Femur (tissue), 1 donor: Measurements from ENCODE around the gene MRTO4.
A peak's percentile ranks its signal among the peaks of the same experiment; 100 is the strongest.
"Not testable (repeated sequence)": the region's sequence is repeated elsewhere in the genome, so short reads cannot be mapped to it uniquely, and the experiment has no call there.

Experiments used
- DNase-seq: peaks from one replicate; pipeline ENCODE4 v3.0.0-alpha.2; 2017

The MRTO4 gene

DNA sequence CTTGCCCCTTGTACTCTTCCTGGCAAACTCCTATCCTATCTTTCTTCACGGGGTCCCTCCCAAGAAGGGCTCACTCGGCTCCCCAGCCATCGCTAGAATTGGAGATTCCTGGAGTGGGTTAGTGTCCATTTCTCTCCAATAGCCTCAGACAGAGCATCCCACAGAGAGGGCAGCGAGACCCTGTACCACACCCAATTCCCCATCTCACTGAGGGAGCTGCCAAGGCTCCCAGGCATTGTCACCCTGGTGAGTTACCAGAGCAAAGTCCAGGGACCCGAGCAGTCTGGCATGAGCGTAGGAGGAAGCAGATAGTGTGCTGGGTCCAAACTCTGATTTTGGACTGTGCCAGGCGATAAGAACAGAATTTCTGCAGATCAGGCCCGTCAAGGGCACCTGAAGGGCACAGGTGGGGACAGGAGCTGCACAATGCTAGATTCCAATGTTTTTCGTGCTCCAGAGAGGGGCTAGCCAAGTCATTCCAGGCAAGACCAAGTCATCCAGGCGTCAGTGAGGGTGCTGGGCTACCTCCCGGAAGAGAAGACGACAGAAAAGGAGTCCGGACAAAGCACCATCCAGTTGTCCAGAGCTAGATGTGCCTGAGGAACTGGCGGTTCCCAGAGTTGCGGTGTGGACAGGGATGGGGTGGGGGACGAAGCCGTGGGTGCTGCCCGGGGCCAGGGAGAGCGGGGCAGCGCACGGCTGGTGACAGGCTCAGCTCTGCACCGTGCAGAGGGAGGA, 21.7 kb downstream of the MRTO4 start:
- no peak for DNase-seq

DNA sequence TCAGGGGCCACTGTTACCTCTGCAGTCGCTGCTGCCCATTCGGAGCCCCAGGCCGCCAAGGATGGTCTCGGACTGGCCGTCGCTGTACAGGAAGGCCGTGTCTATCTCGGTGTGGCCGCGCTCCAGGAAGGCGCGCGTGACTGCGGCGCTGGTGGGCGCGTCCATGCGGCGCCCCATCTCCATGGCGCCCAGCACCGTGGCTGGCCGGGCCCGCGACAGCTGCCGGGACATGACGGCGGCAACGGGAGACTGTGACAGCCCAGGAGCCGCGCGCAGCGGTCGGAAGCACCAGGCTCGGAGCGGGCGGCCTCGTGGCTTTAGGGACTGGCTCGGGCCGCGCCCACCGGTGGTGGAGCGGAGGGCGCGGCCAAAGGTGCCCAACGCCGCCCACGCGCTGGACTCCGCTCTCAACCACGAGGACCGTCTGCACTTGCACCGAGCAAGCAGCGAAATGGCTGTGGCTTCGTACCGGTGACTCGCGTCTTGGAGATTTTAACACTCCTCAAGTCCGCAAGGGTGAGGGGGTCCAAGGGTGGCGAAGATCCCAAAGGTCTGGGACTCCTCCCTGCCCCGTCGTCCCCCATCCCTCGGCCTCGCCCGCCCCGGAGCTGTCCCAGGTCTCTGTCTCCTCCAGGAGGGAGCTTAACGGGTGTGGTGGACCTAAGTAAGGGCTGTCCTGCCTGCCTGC, 22.4 kb downstream of the MRTO4 start:
- DNase-seq = not testable (repeated sequence)

DNA sequence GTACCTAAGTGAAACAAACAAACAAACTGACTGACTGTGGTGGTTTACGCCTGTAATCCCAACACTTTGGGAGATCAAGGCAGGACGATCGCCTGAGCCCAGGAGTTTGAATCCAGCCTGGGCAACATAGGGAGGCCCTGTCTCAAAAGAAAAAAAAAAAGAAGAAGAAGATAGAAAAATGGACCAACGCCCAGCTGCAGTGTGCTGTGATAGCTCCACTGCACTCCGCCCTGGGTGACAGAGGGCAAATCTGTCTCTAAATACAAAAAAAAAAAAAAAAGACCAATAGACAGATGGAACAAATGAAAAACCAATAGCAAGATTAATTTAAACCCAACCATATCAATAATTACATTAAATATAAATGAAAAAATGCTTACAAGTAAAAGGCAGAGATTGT, 23.0 kb downstream of the MRTO4 start:
- DNase-seq = no peak

DNA sequence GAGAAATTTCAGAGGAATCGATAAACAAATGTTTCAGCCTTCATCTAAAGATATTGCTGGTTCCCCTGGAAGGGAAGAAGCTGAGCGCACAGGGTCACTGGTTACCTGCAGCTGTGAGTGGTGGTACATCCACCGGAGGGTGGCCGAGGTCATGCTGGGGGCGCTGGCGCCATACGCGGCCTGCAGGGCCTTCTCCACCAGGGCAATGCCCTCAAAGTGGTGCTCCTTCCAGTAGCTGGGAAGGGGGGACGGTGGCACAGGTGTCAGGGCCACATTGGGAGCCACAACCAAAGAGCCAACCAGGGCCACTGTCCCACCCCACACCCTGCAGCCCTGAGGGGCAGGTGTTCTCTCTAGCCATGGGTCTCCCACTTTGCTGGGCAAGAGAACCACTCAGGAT, 32.3 kb downstream of the MRTO4 start:
- DNase-seq = no peak

DNA sequence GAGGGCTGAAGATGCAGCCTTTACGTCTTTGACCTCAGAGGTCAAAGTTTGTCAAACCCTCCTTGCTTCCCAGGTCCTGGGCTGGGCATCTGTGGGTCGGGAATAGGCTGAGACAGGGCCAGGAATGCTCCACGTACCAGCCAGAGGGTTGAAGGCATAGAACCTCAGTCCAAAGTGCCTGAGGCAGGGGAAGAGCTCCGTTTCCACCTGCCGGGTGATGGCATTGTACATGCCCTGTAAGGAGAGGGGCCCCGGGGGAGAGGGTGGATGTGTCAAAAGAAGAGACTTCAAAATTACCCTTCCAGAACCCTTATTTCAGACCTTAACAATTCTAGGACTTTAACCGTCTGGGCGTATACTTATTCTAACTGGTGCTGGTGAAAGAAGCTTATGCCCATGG, 33.3 kb downstream of the MRTO4 start:
- no peak for DNase-seq

DNA sequence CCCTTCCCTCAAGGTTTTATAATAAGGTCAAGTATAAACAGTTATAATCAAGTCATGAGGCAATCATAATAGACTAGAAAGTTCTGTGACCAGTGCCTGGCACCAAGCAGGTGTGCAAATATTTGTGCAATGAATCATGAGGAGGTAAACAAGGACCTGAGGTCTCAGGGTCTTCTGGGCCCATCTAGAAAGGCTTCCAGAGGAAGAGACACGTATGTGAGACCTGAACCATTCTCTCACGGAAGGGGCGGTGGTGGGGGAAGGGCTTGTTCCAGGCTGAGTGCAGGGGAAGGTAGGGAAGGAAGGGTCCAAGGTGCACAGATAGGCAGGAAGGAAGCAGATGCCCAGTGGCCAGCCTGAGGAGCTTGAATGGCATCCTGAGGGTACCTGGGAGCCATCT, 33.8 kb downstream of the MRTO4 start:
- not testable (repeated sequence) for DNase-seq

DNA sequence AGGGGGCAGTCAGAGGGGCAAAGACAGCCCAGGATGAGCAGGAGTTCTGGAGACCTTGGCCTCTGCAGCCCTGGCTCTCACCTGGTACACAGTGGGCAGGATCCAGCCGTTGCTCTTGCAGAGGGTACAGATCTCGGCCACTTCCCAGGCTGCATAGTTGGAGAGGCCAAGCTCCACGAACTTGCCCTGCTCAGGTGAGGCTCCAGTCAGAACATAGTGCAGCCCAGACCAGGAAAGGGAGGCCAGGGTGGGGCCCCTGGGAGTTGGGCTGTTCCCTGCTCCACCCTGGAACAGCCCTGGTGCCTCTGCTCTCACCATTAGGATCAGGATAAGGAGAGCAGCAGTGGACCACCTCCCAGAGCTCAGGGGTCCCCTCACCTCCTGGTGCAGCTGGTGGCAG, 34.2 kb downstream of the MRTO4 start:
- DNase-seq = not testable (repeated sequence)

DNA sequence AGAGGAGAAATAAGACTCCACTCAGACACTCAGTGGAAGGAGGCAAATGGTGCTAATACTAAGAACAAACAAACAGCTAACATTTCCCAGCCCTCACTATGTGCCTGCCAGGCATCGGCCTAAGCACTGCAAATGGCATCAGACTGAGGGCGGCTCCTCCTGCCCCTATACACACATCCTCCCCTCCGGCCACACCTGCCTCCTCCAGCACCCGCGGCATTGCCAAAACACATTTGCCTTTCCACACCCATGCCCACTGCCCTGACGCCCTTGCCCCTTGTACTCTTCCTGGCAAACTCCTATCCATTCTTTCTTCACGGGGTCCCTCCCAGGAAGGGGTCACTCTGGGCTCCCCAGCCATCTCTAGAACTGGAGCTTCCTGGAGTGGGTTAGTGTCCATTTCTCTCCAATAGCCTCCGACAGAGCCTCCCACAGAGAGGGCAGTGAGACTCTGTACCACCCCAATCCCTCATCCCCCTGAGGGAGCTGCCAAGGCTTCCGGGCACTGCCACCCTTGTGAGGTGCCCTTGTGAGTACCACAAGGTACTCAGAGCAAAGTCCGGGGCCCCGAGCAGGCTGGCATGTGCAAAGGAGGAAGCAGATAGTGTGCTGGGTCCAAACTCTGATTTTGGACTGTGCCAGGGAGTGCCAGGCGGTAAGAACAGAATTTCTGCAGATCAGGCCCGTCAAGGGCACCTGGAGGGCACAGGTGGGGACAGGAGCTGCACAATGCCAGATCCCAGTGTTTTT, 36.0 kb downstream of the MRTO4 start:
- DNase-seq = no peak

DNA sequence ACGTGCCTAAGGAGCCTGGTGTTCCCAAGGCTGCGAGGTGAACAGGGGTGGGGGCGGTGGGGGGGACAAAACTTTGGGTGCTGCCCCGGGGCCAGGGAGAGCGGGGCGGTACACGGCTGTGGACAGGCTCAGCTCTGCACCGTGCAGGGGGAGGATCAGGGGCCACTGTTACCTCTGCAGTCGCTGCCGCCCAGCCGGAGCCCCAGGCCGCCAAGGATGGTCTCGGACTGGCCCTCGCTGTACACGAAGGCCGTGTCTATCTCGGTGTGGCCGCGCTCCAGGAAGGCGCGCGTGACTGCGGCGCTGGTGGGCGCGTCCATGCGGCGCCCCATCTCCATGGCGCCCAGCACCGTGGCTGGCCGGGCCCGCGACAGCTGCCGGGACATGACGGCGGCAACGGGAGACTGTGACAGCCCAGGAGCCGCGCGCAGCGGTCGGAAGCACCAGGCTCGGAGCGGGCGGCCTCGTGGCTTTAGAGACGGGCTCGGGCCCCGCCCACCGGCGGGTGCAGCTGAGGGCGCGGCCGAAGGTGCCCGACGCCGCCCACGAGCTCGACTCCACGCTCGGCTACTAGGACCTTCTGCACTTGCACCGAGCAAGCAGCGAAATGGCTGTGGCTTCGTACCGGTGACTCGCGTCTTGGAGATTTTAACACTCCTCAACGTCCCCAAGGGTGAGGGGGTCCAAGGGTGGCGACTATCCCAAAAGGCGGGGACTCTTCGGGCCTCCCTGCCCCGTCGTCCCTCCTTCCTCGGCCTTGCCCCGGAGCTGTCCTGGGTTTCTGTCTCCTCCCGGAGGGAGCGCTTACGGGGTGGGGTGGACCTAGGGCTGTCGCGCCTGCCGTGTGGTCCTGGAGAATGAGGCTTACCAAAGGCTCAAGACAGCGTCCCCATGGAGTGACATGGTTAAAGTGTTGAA, 37.0 kb downstream of the MRTO4 start, which contains the start of gene AKR7A3:
Gene AKR7A3, minus strand, starts transcription at position 447 of the 918 bp plus-strand sequence. Its CDS starts 61 bp downstream, at position 386.
- peak; percentile 48 for DNase-seq

DNA sequence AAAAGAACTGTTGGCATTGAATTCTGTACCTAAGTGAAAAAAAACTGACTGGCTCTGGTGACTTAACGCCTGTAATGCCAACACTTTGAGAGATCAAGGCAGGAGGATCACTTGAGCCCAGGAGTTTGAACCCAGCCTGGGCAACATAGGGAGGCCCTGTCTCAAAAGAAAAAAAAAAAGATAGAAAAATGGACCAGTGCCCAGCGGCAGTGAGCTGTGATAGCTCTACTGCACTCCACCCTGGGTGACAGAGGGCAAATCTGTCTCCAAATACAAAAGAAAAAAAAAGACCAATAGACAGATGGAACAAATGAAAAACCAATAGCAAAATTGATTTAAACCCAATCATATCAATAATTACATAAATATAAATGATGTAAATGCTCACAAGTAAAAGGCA, 37.6 kb downstream of the MRTO4 start:
- DNase-seq = no peak

DNA sequence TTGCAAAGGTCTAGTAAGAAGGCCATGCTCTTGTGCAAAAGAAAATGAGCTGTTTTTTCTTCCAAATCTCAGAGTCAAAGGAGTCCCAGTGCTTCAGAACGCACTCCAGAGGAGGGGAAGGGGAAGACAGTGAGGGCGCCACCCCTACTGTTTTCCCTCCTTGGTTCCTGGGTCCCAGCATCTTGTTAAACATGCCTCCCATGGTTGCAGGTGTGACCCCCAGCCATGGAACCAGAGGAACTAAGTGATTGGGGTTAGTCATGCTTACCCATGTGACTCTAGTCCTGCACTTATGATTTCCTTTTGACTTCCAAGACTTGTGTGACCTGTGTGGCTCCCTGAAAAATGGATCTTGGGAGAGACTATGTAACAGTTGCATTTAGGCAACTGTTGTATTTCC, 43.0 kb downstream of the MRTO4 start:
- no peak for DNase-seq

DNA sequence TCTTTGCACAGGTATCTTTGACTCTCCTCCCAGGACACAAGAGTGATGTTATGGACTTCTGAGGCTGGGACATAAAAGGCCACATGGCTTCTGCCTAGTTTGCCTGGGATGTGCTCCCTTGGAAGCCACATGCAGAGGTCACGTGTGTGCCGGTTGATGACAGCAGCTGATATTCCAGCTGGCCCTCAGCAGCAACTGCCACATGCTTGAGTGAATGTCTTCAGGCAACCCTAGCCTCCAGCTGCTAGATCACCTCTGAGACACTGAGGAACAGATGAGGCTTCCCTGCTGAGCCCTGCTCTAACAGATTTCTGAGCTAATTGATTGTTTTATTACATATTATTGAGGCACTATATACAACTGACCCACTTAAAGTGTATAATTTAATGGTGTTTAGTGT, 48.6 kb downstream of the MRTO4 start:
- DNase-seq = no peak

DNA sequence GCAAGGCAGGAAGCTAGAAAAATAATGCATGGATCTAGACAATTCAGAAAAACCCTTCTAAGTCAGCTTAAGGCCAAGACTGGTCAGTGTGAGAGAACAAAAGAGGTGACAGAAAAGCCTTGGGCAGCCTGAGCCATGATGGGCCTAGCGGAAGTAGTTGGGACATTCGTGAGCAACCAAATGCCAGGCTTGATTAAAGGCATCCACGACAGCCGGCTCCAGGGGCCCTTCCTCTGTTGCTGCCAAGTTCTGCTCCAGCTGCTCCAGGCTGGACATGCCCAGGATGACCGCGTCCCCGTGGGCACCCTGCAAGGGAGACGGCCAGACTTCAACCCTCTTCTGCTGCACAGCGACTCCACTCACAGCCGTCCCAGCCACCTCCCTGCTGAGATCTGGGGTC, 52.5 kb downstream of the MRTO4 start:
- not testable (repeated sequence) for DNase-seq

DNA sequence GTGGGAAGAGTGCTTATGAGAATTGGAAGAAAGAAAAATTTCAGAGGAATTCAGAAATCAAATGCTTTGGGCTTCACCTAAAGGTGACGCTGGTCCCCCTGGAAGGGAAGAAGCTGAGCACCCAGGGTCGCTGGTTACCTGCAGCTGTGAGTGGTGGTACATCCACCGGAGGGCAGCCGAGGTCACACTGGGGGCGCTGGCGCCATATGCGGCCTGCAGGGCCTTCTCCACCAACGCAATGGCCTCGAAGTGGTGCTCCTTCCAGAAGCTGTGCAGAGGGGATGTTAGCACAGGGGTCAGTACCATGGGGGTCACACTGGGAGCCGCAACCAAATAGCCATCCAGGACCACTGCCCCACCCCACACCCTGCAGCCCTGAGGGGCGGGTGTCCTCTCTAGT, 54.3 kb downstream of the MRTO4 start:
- DNase-seq = no peak

DNA sequence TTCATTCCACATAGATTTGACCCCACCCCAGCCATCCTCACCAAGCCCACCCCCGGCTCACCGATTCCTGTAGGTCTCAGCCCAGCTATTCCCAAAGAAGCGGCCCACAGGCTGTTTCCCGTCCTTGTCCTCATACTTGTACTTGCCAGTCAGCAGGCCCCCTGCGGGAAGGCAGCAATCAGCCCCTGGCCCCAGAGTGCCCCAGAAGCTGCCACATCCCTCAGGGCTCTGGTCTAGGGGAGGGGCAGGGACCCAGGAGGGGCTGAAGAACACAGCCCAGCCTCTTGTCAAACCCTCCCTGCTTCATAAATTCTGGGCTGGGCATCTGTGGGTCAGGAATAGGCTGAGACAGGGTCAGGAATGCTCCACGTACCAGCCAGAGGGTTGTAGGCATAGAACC, 55.3 kb downstream of the MRTO4 start:
- DNase-seq = no peak

DNA sequence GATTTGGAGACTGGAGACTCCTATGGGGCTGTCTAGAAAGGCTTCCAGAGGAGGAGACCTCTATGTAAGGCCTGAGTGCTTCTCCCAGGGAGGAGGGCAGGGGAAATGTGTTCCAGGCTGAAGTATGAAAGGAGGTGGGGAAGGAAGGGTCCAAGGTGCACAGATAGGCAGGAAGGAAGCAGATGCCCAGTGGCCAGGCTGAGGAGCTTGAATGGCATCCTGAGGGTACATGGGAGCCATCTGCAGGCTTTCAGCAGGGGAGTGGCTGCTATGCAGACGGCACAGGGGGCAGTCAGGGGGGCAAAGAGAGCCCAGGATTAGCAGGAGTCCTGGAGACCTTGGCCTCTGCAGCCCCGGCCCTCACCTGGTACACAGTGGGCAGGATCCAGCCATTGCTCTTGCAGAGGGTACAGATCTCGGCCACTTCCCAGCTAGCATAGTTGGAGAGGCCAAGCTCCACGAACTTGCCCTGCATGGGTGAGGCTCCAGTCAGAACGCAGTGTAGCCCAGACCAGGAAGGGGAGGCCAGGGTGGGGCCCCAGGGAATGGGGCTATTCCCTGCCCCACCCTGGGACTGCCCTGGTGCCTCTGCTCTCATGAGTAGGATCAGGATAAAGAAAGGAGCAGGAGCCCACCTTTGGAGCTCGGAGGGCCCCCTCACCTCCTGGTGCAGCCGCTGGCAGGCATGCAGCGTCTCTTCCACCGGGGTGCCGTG, 56.3 kb downstream of the MRTO4 start:
- DNase-seq = no peak

DNA sequence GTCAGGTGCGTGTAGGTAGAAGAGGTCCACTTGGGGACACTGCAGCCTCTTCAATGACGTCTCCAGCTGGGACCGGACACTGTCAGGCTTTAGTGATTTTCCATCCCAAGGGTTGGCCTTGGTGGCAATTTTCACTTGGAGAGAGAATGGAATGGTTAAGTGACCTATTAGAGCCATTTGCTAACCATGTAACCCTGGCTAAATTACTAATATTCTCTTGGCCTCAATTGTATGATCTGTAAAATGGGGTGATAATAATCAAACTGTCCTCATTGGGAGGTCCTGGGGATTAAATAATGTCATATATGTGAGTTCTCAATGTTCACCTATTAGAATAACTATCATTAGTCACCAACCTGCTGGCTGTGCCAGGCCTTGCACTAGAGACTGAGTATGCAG, 56.9 kb downstream of the MRTO4 start:
- DNase-seq = no peak

DNA sequence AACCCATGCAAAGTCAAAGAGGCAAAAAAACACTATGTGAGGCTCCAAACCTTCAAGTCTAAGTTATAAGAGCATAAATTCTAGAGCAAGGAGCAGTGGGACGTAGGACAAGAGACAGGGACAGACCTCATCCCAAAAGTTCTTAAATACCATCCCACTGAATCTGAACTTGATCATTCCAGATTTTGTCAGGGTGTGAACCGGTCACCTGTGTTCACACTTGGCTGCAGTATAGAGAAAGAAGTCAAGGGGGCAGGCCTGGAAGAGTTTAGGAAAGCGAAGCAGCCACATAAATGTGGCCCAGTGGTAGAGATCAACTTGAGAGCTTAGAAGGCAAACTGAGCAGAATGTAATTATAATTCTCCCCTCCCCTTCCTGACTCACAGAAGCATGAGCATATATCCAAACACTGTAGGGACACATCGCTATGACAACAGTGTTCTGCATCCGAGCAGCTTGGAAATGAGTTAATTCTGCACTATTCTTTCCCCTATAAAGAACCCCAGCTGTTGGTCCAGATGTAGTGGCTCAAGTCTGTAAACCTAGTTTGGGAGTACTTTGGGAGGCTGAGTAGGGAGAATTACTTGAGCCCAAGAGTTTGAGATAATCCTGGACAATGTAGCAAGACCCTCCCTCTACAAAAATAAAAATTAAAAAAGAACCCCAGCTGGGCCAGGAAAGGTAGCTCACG, 57.7 kb downstream of the MRTO4 start:
- DNase-seq = no peak
